ENCODE measurements around the gene SKIC8. TPM values are rescaled to one million over a fixed set of nuclear protein-coding genes. Genes with fewer than 3 reads are reported as not detected.

The SKIC8 gene
- total RNA-seq, 1 donor from 2014 or later: 46.0 TPM

- DNase-seq: no peak
Observed at GRCh38 chr15:78291052-78291451, 8.4 kb downstream of the SKIC8 start.

GRCh38 chr15:78290222-78290621 is 9.2 kb downstream of the SKIC8 start:
- DNase-seq: no peak
- Mint-ChIP-seq H3K4me1 (no peaks in the 10 kb centered on the region), H3K27ac (no peak overlapping the region), H3K27me3 (no peaks in the 10 kb centered on the region), H3K36me3 (ENCODE audit: low read depth) (peaks cover 87% of the 10 kb centered on the region), H3K4me3 (no peak overlapping the region), H3K9me3 (no peaks in the 10 kb centered on the region)
- ChIA-PET POLR2A (no interaction called here), CTCF (no interaction called here)
- ATAC-seq (ENCODE audit: low read depth): no peak
- intact Hi-C loops (cut with micrococcal nuclease): no loop called here
- TF ChIP-seq, protein P1, sequence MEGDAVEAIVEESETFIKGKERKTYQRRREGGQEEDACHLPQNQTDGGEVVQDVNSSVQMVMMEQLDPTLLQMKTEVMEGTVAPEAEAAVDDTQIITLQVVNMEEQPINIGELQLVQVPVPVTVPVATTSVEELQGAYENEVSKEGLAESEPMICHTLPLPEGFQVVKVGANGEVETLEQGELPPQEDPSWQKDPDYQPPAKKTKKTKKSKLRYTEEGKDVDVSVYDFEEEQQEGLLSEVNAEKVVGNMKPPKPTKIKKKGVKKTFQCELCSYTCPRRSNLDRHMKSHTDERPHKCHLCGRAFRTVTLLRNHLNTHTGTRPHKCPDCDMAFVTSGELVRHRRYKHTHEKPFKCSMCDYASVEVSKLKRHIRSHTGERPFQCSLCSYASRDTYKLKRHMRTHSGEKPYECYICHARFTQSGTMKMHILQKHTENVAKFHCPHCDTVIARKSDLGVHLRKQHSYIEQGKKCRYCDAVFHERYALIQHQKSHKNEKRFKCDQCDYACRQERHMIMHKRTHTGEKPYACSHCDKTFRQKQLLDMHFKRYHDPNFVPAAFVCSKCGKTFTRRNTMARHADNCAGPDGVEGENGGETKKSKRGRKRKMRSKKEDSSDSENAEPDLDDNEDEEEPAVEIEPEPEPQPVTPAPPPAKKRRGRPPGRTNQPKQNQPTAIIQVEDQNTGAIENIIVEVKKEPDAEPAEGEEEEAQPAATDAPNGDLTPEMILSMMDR (IDR thresholded peaks at IDR 0.05): no peak

More at GRCh38 chr15:78291052-78291451, 8.4 kb downstream of the SKIC8 start:
- intact Hi-C loops (cut with micrococcal nuclease): no loop called here
- ATAC-seq (ENCODE audit: low read depth): no peak
- no peaks in the 10 kb centered on the region for H3K4me1 Mint-ChIP-seq
- H3K27ac Mint-ChIP-seq: no peak overlapping the region
- H3K9me3 Mint-ChIP-seq: no peaks in the 10 kb centered on the region
- no peak overlapping the region for H3K4me3 Mint-ChIP-seq
- ChIA-PET POLR2A (interaction anchor here (1.3 kb wide), 1 partner anchor 8 kb away, joined by 6 read pairs; the partner anchor contains the start of gene SKIC8), CTCF (no interaction called here)
- H3K36me3 Mint-ChIP-seq (ENCODE audit: low read depth): peaks cover 80% of the 10 kb centered on the region
- H3K27me3 Mint-ChIP-seq: no peaks in the 10 kb centered on the region
- TF ChIP-seq, protein P1 (IDR thresholded peaks at IDR 0.05): no peak

DNA sequence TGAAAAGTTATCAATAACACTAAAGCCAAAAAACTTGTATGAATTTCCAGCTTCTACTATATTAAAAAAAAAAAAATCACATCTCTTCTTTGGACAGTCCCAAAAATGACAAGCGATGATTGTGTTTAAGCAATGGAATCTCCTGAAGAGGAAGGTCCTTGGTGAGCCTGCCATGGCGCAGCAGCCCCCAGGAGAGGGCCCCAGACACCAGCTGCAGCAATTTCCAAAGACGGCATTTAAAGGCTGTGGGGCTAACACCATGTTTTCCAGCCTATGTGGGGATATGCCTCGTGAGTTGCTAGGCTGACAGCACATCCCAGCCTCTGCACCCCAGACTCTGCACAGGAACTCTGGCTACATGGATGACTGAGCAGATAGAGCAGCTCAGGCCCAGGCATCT is 14.7 kb downstream of the SKIC8 start:
- H3K9me3 Mint-ChIP-seq: no peaks in the 10 kb centered on the region
- no peak overlapping the region for H3K27ac Mint-ChIP-seq
- intact Hi-C loops (cut with micrococcal nuclease): no loop called here
- H3K36me3 Mint-ChIP-seq (ENCODE audit: low read depth): peaks cover 88% of the 10 kb centered on the region
- ChIA-PET CTCF (no interaction called here), POLR2A (no interaction called here)
- TF ChIP-seq, protein P1 (IDR thresholded peaks at IDR 0.05): no peak
- no peaks in the 10 kb centered on the region for H3K27me3 Mint-ChIP-seq
- H3K4me1 Mint-ChIP-seq: no peaks in the 10 kb centered on the region
- DNase-seq: no peak
- no peak overlapping the region for H3K4me3 Mint-ChIP-seq
- no peak for ATAC-seq (ENCODE audit: low read depth)

DNA sequence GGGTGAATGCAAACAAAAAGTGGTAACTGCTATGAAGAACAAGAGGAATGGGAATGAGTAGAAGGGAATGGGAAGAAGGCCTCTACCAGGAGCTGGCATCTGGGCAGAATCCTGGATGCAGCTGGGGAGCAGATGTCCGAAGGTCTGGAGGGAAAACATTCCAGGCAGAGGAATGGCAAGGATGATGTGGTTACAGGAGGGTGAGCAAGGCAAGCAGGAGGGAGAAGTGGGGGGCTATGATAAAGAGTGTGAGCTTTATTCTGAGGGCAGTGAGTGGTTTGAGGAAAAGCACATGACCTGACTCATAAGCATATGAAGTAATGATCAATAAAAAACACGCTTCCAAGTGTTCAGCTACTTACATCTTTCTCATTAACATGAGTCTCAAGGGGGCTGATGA is 17.1 kb downstream of the SKIC8 start:
- Mint-ChIP-seq H3K27ac (no peak overlapping the region), H3K9me3 (no peaks in the 10 kb centered on the region), H3K36me3 (ENCODE audit: low read depth) (peaks cover 81% of the 10 kb centered on the region), H3K4me1 (no peaks in the 10 kb centered on the region), H3K4me3 (no peak overlapping the region), H3K27me3 (no peaks in the 10 kb centered on the region)
- ATAC-seq (ENCODE audit: low read depth): no peak
- intact Hi-C loops (cut with micrococcal nuclease): no loop called here
- DNase-seq: no peak
- ChIA-PET CTCF (no interaction called here), POLR2A (no interaction called here)
- TF ChIP-seq, protein P1 (IDR thresholded peaks at IDR 0.05): no peak

DNA sequence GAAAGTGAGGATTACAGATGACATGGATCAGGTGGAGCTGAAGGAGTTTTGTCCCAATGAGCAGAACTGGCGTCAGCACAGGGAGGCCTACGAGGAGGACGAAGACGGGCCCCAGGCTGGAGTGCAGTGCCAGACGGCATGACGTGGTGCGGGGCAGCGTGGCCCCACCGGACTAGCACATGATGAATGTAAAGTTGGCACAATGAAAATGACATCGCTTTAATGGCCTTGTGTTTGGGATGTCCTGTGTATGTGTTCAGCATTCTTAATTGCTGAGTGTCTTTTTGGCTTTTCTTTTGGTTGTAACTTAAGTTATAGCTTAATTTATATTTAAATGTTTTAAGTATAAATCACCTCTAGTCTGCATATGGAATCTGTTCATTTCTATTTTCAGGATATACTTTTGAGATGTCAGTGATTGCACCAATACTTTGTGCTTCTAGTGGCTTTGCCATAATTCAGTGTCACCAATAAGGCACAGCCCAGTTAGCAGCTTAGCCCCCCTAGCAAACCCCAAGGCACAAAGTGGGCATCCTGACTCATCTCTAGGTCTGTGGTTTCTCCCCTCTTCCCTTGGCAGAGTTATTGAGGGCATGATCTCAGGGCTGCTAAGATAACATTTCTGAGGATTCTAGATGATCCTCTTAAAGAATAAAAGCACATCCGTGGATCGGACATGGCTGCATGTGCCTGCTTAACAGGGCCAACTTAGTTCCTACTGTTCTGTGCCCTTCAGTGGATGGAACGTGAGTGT is 18.9 kb downstream of the SKIC8 start:
- TF ChIP-seq, protein P1 (IDR thresholded peaks at IDR 0.05): no peak
- no peak for DNase-seq
- H3K27me3 Mint-ChIP-seq: no peaks in the 10 kb centered on the region
- ATAC-seq (ENCODE audit: low read depth): no peak
- H3K36me3 Mint-ChIP-seq (ENCODE audit: low read depth): peaks cover 69% of the 10 kb centered on the region
- CTCF ChIA-PET: no interaction called here
- no peak overlapping the region for H3K4me3 Mint-ChIP-seq
- H3K27ac Mint-ChIP-seq: no peak overlapping the region
- H3K9me3 Mint-ChIP-seq: no peaks in the 10 kb centered on the region
- POLR2A ChIA-PET: no interaction called here
- intact Hi-C loops (cut with micrococcal nuclease): no loop called here
- H3K4me1 Mint-ChIP-seq: no peaks in the 10 kb centered on the region

Measured in activated B cell treated with CpG ODN at 0.5 μM for 24 hours (primary cell).